Neural progenitor cell (in vitro differentiated cells): ENCODE measurements around the gene JAKMIP2. TPM values are rescaled to one million over a fixed set of nuclear protein-coding genes. Genes with fewer than 3 reads are reported as not detected.

Experiments
- DNase-seq: peaks from one replicate; pipeline ENCODE4 v3.0.0-alpha.2; 2016; ENCODE audit warnings: low spot score
- H2AFZ ChIP-seq: fragments of 200-600 bp; sonication (generic); replicated peaks from 2 replicates; pipeline ENCODE4 v1.6.1; 2016; ENCODE audit warnings: antibody characterized with exemption
- H3F3A ChIP-seq: fragments of 200-600 bp; sonication (generic); 2 replicates; pipeline ENCODE4 v1.6.1; 2016; ENCODE audit warnings: antibody characterized with exemption, low read depth
- H3K27ac ChIP-seq: fragments of 200-600 bp; sonication (generic); 2 replicates; pipeline ENCODE4 v1.5.1; 2016; ENCODE audit warnings: mild to moderate bottlenecking
- H3K27me3 ChIP-seq: fragments of 200-600 bp; sonication (generic); 2 replicates; pipeline ENCODE4 v1.6.1; 2016; ENCODE audit warnings: mild to moderate bottlenecking, moderate library complexity
- H3K36me3 ChIP-seq: fragments of 200-600 bp; sonication (generic); 2 replicates; pipeline ENCODE4 v1.5.1; 2016
- H3K4me1 ChIP-seq: fragments of 200-600 bp; sonication (generic); 2 replicates; pipeline ENCODE4 v1.6.1; 2016; ENCODE audit warnings: mixed run types
- H3K4me2 ChIP-seq: fragments of 200-600 bp; sonication (generic); 2 replicates; pipeline ENCODE4 v1.6.1; 2016
- H3K4me3 ChIP-seq: fragments of 200-600 bp; sonication (generic); 2 replicates; pipeline ENCODE4 v1.5.1; 2016
- H3K79me2 ChIP-seq: fragments of 200-600 bp; sonication (generic); 2 replicates; pipeline ENCODE4 v1.6.1; 2016; ENCODE audit warnings: low read depth
- H3K9ac ChIP-seq: fragments of 200-600 bp; sonication (generic); 2 replicates; pipeline ENCODE4 v1.6.1; 2016
- H3K9me3 ChIP-seq: fragments of 200-600 bp; sonication (generic); 2 replicates; pipeline ENCODE4 v1.5.1; 2016; ENCODE audit warnings: low read depth
- H4K20me1 ChIP-seq: fragments of 200-600 bp; sonication (generic); 2 replicates; pipeline ENCODE4 v1.6.1; 2016; ENCODE audit warnings: low read depth
- H3K27ac Mint-ChIP-seq: 3 replicates; pipeline ENCODE4 v1.8.0; 2021; ENCODE audit warnings: mixed read lengths
- H3K27me3 Mint-ChIP-seq: 2 replicates; pipeline ENCODE4 v1.8.0; 2022; ENCODE audit warnings: low read depth, mild to moderate bottlenecking, inconsistent platforms, moderate library complexity, mixed read lengths; ENCODE audit not compliant: insufficient read depth
- H3K36me3 Mint-ChIP-seq: 3 replicates; pipeline ENCODE4 v1.8.0; 2021; ENCODE audit warnings: mixed read lengths
- H3K4me1 Mint-ChIP-seq: 3 replicates; pipeline ENCODE4 v1.8.0; 2021; ENCODE audit warnings: mixed read lengths
- H3K4me3 Mint-ChIP-seq: 3 replicates; pipeline ENCODE4 v1.8.0; 2021; ENCODE audit warnings: mild to moderate bottlenecking, moderate library complexity, mixed read lengths
- H3K9me3 Mint-ChIP-seq: 3 replicates; pipeline ENCODE4 v1.8.0; 2020; ENCODE audit warnings: mixed read lengths
- CTCF ChIP-seq: fragments of 200-600 bp; sonication (generic); IDR thresholded peaks from 2 replicates; pipeline ENCODE4 v1.5.1; 2017; ENCODE audit warnings: antibody characterized with exemption, mild to moderate bottlenecking
- EZH2 ChIP-seq: fragments of 200-600 bp; sonication (generic); IDR thresholded peaks from 2 replicates; pipeline ENCODE4 v1.6.1; 2017; ENCODE audit warnings: antibody characterized with exemption, mild to moderate bottlenecking, moderate library complexity
- EZH2phosphoT487 ChIP-seq: fragments of 200-600 bp; sonication (generic); IDR thresholded peaks from 2 replicates; pipeline ENCODE4 v1.6.1; 2017; ENCODE audit warnings: antibody characterized with exemption
- total RNA-seq: library from RNA; depleted of rRNA; stranded (reverse); fragments of >200 nt; gene quantifications from 2 replicates; pipeline ENCODE4 v1.2.3, GENCODE V29; 2015; ENCODE audit warnings: low replicate concordance

JAKMIP2 gene
- total RNA-seq, 1 donor from 2014 or later = 8.2 TPM

GRCh38 chr5:147688656-147689356 lies 93.7 kb downstream of the JAKMIP2 start:
- Mint-ChIP-seq H3K9me3 (no peaks in the 10 kb centered on the region), H3K4me1 (peaks cover 22% of the 10 kb centered on the region), H3K36me3 (peaks cover 3% of the 10 kb centered on the region), H3K27ac (no peak overlapping the region), H3K4me3 (no peak overlapping the region), H3K27me3 (peaks cover 3% of the 10 kb centered on the region)
- Histone ChIP-seq H3K4me3 (no peak overlapping the region), H3K9ac (no peak overlapping the region), H3K79me2 (no peaks in the 10 kb centered on the region), H3F3A (peaks cover 4% of the 10 kb centered on the region), H3K9me3 (no peaks in the 10 kb centered on the region), H3K4me2 (no peak overlapping the region), H3K27me3 (no peaks in the 10 kb centered on the region), H3K27ac (no peak overlapping the region), H3K4me1 (peaks cover 4% of the 10 kb centered on the region), H4K20me1 (peaks cover 15% of the 10 kb centered on the region), H2AFZ (no peak overlapping the region), H3K36me3 (no peaks in the 10 kb centered on the region)
- TF ChIP-seq CTCF (no peak), EZH2 (no peak), EZH2phosphoT487 (no peak)
- DNase-seq = no peak

- H4K20me1 ChIP-seq = peaks cover 15% of the 10 kb centered on the region
- H2AFZ ChIP-seq = no peak overlapping the region
- H3K27ac ChIP-seq = no peak overlapping the region
- peaks cover 4% of the 10 kb centered on the region for H3F3A ChIP-seq
- H3K27me3 ChIP-seq = no peaks in the 10 kb centered on the region
- H3K4me3 ChIP-seq = no peak overlapping the region
- H3K79me2 ChIP-seq = no peaks in the 10 kb centered on the region
- no peaks in the 10 kb centered on the region for H3K9me3 ChIP-seq
- H3K4me2 ChIP-seq = no peak overlapping the region
- H3K4me1 ChIP-seq = peaks cover 4% of the 10 kb centered on the region
- Mint-ChIP-seq H3K4me3 (no peak overlapping the region), H3K27ac (no peak overlapping the region), H3K4me1 (peaks cover 25% of the 10 kb centered on the region), H3K27me3 (peaks cover 3% of the 10 kb centered on the region), H3K36me3 (peaks cover 3% of the 10 kb centered on the region), H3K9me3 (no peaks in the 10 kb centered on the region)
- H3K9ac ChIP-seq = no peak overlapping the region
- TF ChIP-seq EZH2 = no peak
- no peak for TF ChIP-seq CTCF
- no peak for TF ChIP-seq EZH2phosphoT487
- H3K36me3 ChIP-seq = no peaks in the 10 kb centered on the region
- DNase-seq = no peak
These were observed 95.4 kb downstream of the JAKMIP2 start for GRCh38 chr5:147687118-147687517.

DNA sequence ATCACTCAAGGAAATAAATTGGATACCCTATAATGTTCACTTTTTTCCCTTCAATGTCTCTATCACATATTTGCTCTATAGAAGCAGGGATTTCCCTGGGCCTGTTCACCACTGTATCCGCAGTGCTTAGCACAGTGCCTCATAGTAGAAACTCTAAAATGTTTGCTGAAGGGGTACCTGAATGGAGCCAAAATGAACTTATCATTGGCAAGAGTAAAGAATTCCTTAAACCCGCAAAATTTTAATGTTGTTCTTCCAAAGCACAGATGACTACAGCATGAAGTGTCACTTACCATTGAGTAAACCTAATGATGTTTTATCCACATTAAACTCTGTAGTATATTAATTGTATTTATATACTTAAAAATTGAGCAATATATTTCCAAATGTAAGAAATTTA lies 96.1 kb downstream of the JAKMIP2 start:
- H3K4me3 ChIP-seq = no peak overlapping the region
- no peaks in the 10 kb centered on the region for H3K36me3 ChIP-seq
- H3K4me1 ChIP-seq = peaks cover 4% of the 10 kb centered on the region
- H3K4me2 ChIP-seq = no peak overlapping the region
- peaks cover 15% of the 10 kb centered on the region for H4K20me1 ChIP-seq
- no peaks in the 10 kb centered on the region for H3K9me3 ChIP-seq
- peaks cover 4% of the 10 kb centered on the region for H3F3A ChIP-seq
- Mint-ChIP-seq H3K36me3 (peaks cover 3% of the 10 kb centered on the region), H3K27me3 (peaks cover 3% of the 10 kb centered on the region), H3K4me1 (peaks cover 24% of the 10 kb centered on the region), H3K9me3 (no peaks in the 10 kb centered on the region), H3K27ac (no peak overlapping the region), H3K4me3 (no peak overlapping the region)
- no peak for DNase-seq
- no peaks in the 10 kb centered on the region for H3K27me3 ChIP-seq
- no peak for TF ChIP-seq EZH2phosphoT487
- no peak for TF ChIP-seq CTCF
- no peak for TF ChIP-seq EZH2
- no peak overlapping the region for H3K27ac ChIP-seq
- H2AFZ ChIP-seq = no peak overlapping the region
- peak overlapping the region; percentile 22 for H3K9ac ChIP-seq
- H3K79me2 ChIP-seq = no peaks in the 10 kb centered on the region
